ENCODE data around the gene NCKIPSD. TPM values are rescaled to one million over a fixed set of nuclear protein-coding genes. Genes with fewer than 3 reads are reported as not detected.

Gene NCKIPSD
- total RNA-seq, 5 donors from 2014 or later (not counting 1 experiment from before 2014, with no cell fraction given) = 17.4 to 23.4 (median 20.4) TPM

GRCh38 chr3:48633256-48633655, 52.5 kb downstream of the NCKIPSD start:
- Histone ChIP-seq H3K9me3 (no peaks in the 10 kb centered on the region), H3K27ac (ENCODE audit: low read length) (no peak overlapping the region), H3K4me3 (ENCODE audit: control insufficient read depth in 1 of 2, extremely low read depth in 1 of 2, low read length in 1 of 2) (no peak overlapping the region), H3K4me1 (ENCODE audit: control insufficient read depth in 1 of 2, extremely low read depth in 1 of 2, insufficient read depth in 2 of 2, low read length in 2 of 2) (peaks cover 4 to 32% of the 10 kb centered on the region in 2 experiments), H3K27me3 (replicated peaks in 1 of 2; ENCODE audit: control insufficient read depth in 2 of 2, extremely low read depth in 1 of 2, insufficient read depth in 2 of 2, low read length in 1 of 2) (peaks cover 0 to 3% of the 10 kb centered on the region in 2 experiments), H3K36me3 (ENCODE audit: control insufficient read depth in 2 of 2, extremely low read depth in 1 of 2, insufficient read depth in 1 of 2, low read length in 1 of 2) (peaks cover 7 to 21% of the 10 kb centered on the region in 2 donors)
- 96% methylated on average over 15 of the region's 15 CpGs for WGBS (ENCODE audit: insufficient coverage)
- ChIA-PET POLR2A (interaction anchor here in 1 of 2 donors (0.6 kb wide), 1 partner anchor 252 kb away, joined by 3 read pairs; no protein-coding TSS in a partner anchor), CTCF (no interaction called here)
- no peak for DNase-seq
- no peak for ATAC-seq (replicated peaks in 1 of 4)
- H3K9me3 Mint-ChIP-seq = no peaks in the 10 kb centered on the region
- peak overlapping the region in 1 of 3 donors; percentile 49 for H3K4me3 Mint-ChIP-seq
- H3K4me1 Mint-ChIP-seq = peaks cover 13 to 25% (median 23%) of the 10 kb centered on the region in 3 donors
- H3K27me3 Mint-ChIP-seq = no peaks in the 10 kb centered on the region
- peaks cover 20% of the 10 kb centered on the region for H3K36me3 Mint-ChIP-seq
- H3K27ac Mint-ChIP-seq = no peak overlapping the region

GRCh38 chr3:48631516-48632448, 53.9 kb downstream of the NCKIPSD start:
- WGBS (ENCODE audit: insufficient coverage) = 90% methylated on average over 19 of the region's 22 CpGs
- DNase-seq (no peak), ATAC-seq (replicated peaks in 1 of 4) (no peak)
- Histone ChIP-seq H3K36me3 (ENCODE audit: control insufficient read depth in 2 of 2, extremely low read depth in 1 of 2, insufficient read depth in 1 of 2, low read length in 1 of 2) (peaks cover 15 to 31% of the 10 kb centered on the region in 2 donors), H3K4me1 (ENCODE audit: control insufficient read depth in 1 of 2, extremely low read depth in 1 of 2, insufficient read depth in 2 of 2, low read length in 2 of 2) (peaks cover 4 to 32% of the 10 kb centered on the region in 2 experiments), H3K4me3 (ENCODE audit: control insufficient read depth in 1 of 2, extremely low read depth in 1 of 2, low read length in 1 of 2) (no peak overlapping the region), H3K27me3 (replicated peaks in 1 of 2; ENCODE audit: control insufficient read depth in 2 of 2, extremely low read depth in 1 of 2, insufficient read depth in 2 of 2, low read length in 1 of 2) (peaks cover 0 to 3% of the 10 kb centered on the region in 2 experiments), H3K9me3 (no peaks in the 10 kb centered on the region), H3K27ac (ENCODE audit: low read length) (no peak overlapping the region)
- no peaks in the 10 kb centered on the region for H3K27me3 Mint-ChIP-seq
- peaks cover 35% of the 10 kb centered on the region for H3K36me3 Mint-ChIP-seq
- no peak overlapping the region for H3K27ac Mint-ChIP-seq
- H3K4me1 Mint-ChIP-seq = peaks cover 13 to 24% (median 23%) of the 10 kb centered on the region in 3 donors
- CTCF ChIA-PET = no interaction called here
- POLR2A ChIA-PET = no interaction called here
- no peaks in the 10 kb centered on the region for H3K9me3 Mint-ChIP-seq
- H3K4me3 Mint-ChIP-seq = no peak overlapping the region

DNA sequence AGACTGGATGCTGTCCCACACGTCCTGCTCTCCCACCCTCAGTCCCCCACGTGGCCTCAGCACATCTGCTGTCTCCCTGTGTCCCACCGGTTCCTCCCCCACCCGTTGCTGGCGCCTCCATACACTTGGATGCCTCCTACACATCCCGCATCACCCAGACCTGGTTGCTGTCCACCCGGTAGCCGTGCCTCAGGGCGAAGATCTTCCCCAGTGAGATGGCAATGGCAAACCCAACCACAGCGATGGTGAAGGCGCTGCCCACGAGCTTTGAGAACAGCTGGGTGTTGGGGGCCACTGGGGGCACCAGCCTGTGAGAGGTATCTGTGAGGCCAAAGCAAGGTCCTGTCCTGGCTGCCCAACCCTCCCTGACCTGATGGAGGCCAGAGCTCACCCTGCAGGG, 54.9 kb downstream of the NCKIPSD start:
- Mint-ChIP-seq H3K4me1 (peaks cover 13 to 18% (median 18%) of the 10 kb centered on the region in 3 donors), H3K36me3 (peaks cover 36% of the 10 kb centered on the region), H3K4me3 (no peak overlapping the region), H3K9me3 (no peaks in the 10 kb centered on the region), H3K27ac (no peak overlapping the region), H3K27me3 (no peaks in the 10 kb centered on the region)
- Histone ChIP-seq H3K4me1 (ENCODE audit: control insufficient read depth in 1 of 2, extremely low read depth in 1 of 2, insufficient read depth in 2 of 2, low read length in 2 of 2) (peaks cover 4 to 25% of the 10 kb centered on the region in 2 experiments), H3K27me3 (replicated peaks in 1 of 2; ENCODE audit: control insufficient read depth in 2 of 2, extremely low read depth in 1 of 2, insufficient read depth in 2 of 2, low read length in 1 of 2) (peaks cover 0 to 3% of the 10 kb centered on the region in 2 experiments), H3K27ac (ENCODE audit: low read length) (no peak overlapping the region), H3K4me3 (ENCODE audit: control insufficient read depth in 1 of 2, extremely low read depth in 1 of 2, low read length in 1 of 2) (no peak overlapping the region), H3K36me3 (ENCODE audit: control insufficient read depth in 2 of 2, extremely low read depth in 1 of 2, insufficient read depth in 1 of 2, low read length in 1 of 2) (peaks cover 15 to 31% of the 10 kb centered on the region in 2 donors), H3K9me3 (no peaks in the 10 kb centered on the region)
- no peak for ATAC-seq (replicated peaks in 1 of 4)
- WGBS (ENCODE audit: insufficient coverage) = 92% methylated on average over 12 of the region's 12 CpGs
- CTCF ChIA-PET = no interaction called here
- POLR2A ChIA-PET = no interaction called here
- DNase-seq = no peak

- H3K27me3 Mint-ChIP-seq = no peaks in the 10 kb centered on the region
- 100% methylated on average over 5 of the region's 8 CpGs for WGBS (ENCODE audit: insufficient coverage)
- Histone ChIP-seq H3K4me1 (ENCODE audit: control insufficient read depth in 1 of 2, extremely low read depth in 1 of 2, insufficient read depth in 2 of 2, low read length in 2 of 2) (peaks cover 4 to 21% of the 10 kb centered on the region in 2 experiments), H3K27ac (ENCODE audit: low read length) (no peak overlapping the region), H3K4me3 (ENCODE audit: control insufficient read depth in 1 of 2, extremely low read depth in 1 of 2, low read length in 1 of 2) (no peak overlapping the region), H3K27me3 (replicated peaks in 1 of 2; ENCODE audit: control insufficient read depth in 2 of 2, extremely low read depth in 1 of 2, insufficient read depth in 2 of 2, low read length in 1 of 2) (peaks cover 0 to 3% of the 10 kb centered on the region in 2 experiments), H3K9me3 (no peaks in the 10 kb centered on the region), H3K36me3 (ENCODE audit: control insufficient read depth in 2 of 2, extremely low read depth in 1 of 2, insufficient read depth in 1 of 2, low read length in 1 of 2) (peaks cover 16 to 31% of the 10 kb centered on the region in 2 donors)
- H3K4me1 Mint-ChIP-seq = peaks cover 10 to 16% (median 14%) of the 10 kb centered on the region in 3 donors
- DNase-seq (no peak), ATAC-seq (replicated peaks in 1 of 4) (no peak)
- H3K27ac Mint-ChIP-seq = no peak overlapping the region
- no peak overlapping the region for H3K4me3 Mint-ChIP-seq
- ChIA-PET CTCF (no interaction called here), POLR2A (no interaction called here)
- no peaks in the 10 kb centered on the region for H3K9me3 Mint-ChIP-seq
- peaks cover 36% of the 10 kb centered on the region for H3K36me3 Mint-ChIP-seq
Observed at GRCh38 chr3:48630407-48630806, 55.3 kb downstream of the NCKIPSD start.

DNA sequence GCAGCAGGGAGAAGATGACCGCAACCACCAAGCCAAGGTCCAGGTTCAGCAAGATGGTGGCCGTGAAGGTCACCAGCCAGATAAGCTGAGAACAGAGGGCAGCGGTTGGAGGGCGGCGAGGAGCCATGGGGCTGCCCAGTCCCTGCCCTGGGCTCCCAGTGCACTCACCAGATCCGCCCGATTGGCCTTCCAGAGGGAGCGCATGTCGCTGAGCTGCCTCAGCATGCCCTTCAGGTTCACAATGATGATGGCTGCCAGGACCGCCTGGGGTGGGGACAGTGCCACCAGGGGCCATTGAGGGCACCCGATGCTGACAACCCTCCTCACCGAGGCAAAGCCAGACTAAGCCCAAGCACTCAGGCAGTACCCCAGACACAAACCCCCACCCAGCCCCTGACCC, 55.8 kb downstream of the NCKIPSD start:
- Histone ChIP-seq H3K4me1 (ENCODE audit: control insufficient read depth in 1 of 2, extremely low read depth in 1 of 2, insufficient read depth in 2 of 2, low read length in 2 of 2) (peaks cover 4 to 18% of the 10 kb centered on the region in 2 experiments), H3K4me3 (ENCODE audit: control insufficient read depth in 1 of 2, extremely low read depth in 1 of 2, low read length in 1 of 2) (no peak overlapping the region), H3K9me3 (no peaks in the 10 kb centered on the region), H3K27me3 (replicated peaks in 1 of 2; ENCODE audit: control insufficient read depth in 2 of 2, extremely low read depth in 1 of 2, insufficient read depth in 2 of 2, low read length in 1 of 2) (peaks cover 0 to 3% of the 10 kb centered on the region in 2 experiments), H3K36me3 (ENCODE audit: control insufficient read depth in 2 of 2, extremely low read depth in 1 of 2, insufficient read depth in 1 of 2, low read length in 1 of 2) (peaks cover 18 to 31% of the 10 kb centered on the region in 2 donors), H3K27ac (ENCODE audit: low read length) (no peak overlapping the region)
- H3K27ac Mint-ChIP-seq = no peak overlapping the region
- no peaks in the 10 kb centered on the region for H3K9me3 Mint-ChIP-seq
- peaks cover 12 to 17% (median 16%) of the 10 kb centered on the region in 3 donors for H3K4me1 Mint-ChIP-seq
- ChIA-PET CTCF (interaction anchor here in 1 of 2 donors (0.6 kb wide), 1 partner anchor 8 kb away, joined by 4 read pairs; no protein-coding TSS in a partner anchor), POLR2A (no interaction called here)
- peaks cover 36% of the 10 kb centered on the region for H3K36me3 Mint-ChIP-seq
- ATAC-seq (replicated peaks in 1 of 4) (no peak), DNase-seq (no peak)
- WGBS (ENCODE audit: insufficient coverage) = 97% methylated on average over 10 of the region's 12 CpGs
- H3K4me3 Mint-ChIP-seq = no peak overlapping the region
- no peaks in the 10 kb centered on the region for H3K27me3 Mint-ChIP-seq

GRCh38 chr3:48628277-48629017, 57.3 kb downstream of the NCKIPSD start:
- peaks cover 18 to 31% of the 10 kb centered on the region in 2 donors for H3K36me3 ChIP-seq (ENCODE audit: control insufficient read depth in 2 of 2, extremely low read depth in 1 of 2, insufficient read depth in 1 of 2, low read length in 1 of 2)
- H3K27ac Mint-ChIP-seq = no peak overlapping the region
- ATAC-seq (replicated peaks in 1 of 4) (no peak), DNase-seq (no peak)
- ChIA-PET POLR2A (no interaction called here), CTCF (no interaction called here)
- H3K36me3 Mint-ChIP-seq = peaks cover 36% of the 10 kb centered on the region
- no peaks in the 10 kb centered on the region for H3K27me3 Mint-ChIP-seq
- H3K27ac ChIP-seq (ENCODE audit: low read length) = no peak overlapping the region
- peaks cover 15 to 17% (median 16%) of the 10 kb centered on the region in 3 donors for H3K4me1 Mint-ChIP-seq
- H3K4me3 ChIP-seq (ENCODE audit: control insufficient read depth in 1 of 2, extremely low read depth in 1 of 2, low read length in 1 of 2) = no peak overlapping the region
- WGBS (ENCODE audit: insufficient coverage) = 96% methylated on average over 7 of the region's 13 CpGs
- no peaks in the 10 kb centered on the region for H3K9me3 ChIP-seq
- no peak overlapping the region for H3K4me3 Mint-ChIP-seq
- H3K9me3 Mint-ChIP-seq = no peaks in the 10 kb centered on the region
- no peaks in the 10 kb centered on the region for H3K27me3 ChIP-seq (replicated peaks in 1 of 2; ENCODE audit: control insufficient read depth in 2 of 2, extremely low read depth in 1 of 2, insufficient read depth in 2 of 2, low read length in 1 of 2)
- peaks cover 0 to 10% of the 10 kb centered on the region in 2 experiments for H3K4me1 ChIP-seq (ENCODE audit: control insufficient read depth in 1 of 2, extremely low read depth in 1 of 2, insufficient read depth in 2 of 2, low read length in 2 of 2)

All from T-cell (primary cell).